GM12878 (cell line): ENCODE results near the gene OR13C4. TPM values are rescaled to one million over a fixed set of nuclear protein-coding genes. Genes with fewer than 3 reads are reported as not detected.

Source experiments
- ATAC-seq: fragments of 200-7000 bp; cut with Tn5 transposase; 3 replicates; pipeline ENCODE4 v1.9.1; 2020; ENCODE audit warnings: mild to moderate bottlenecking, moderate library complexity
- BruUV-seq: library from RNA; stranded (reverse); fragments of 400-500 nt; replicated peaks from 2 replicates; lab custom pipeline; 2021; lab: Mats Ljungman, UMichigan
- CTCF ChIA-PET: fragments of 300-600 bp; sonication (Branson Sonifier 250); formaldehyde crosslinking; extraction: SDS; loops from one replicate; lab custom pipeline; 2021; ENCODE audit warnings: inconsistent platforms; lab: Yijun Ruan, JAX
- POLR2A ChIA-PET: fragments of 350-600 bp; formaldehyde crosslinking; extraction: SDS; loops from one replicate; lab custom pipeline; 2021; ENCODE audit warnings: inconsistent platforms; lab: Charles Lee
- RAD21 ChIA-PET: fragments of 300-600 bp; sonication (Branson Sonifier 250); formaldehyde crosslinking; loops from one replicate; lab custom pipeline; 2023; ENCODE audit warnings: antibody characterized with exemption; ENCODE audit not compliant: unreplicated experiment; lab: Charles Lee
- SMC1A ChIA-PET: fragments of 300-600 bp; sonication (Branson Sonifier 250); formaldehyde crosslinking; loops from one replicate; lab custom pipeline; 2023; ENCODE audit not compliant: unreplicated experiment, uncharacterized antibody; lab: Charles Lee
- DNase-seq: peaks from one replicate; pipeline ENCODE4 v3.0.0-alpha.2; 2011; ENCODE audit warnings: low read depth, low spot score
- FAIRE-seq: peaks from 3 replicates; lab custom pipeline; 2011; peaks lifted over from hg19 to GRCh38; lab: Jason Lieb, UNC
- H2AFZ ChIP-seq: 2 replicates; pipeline ENCODE4 v1.6.0; 2011; ENCODE audit warnings: low read depth, low read length, control low read depth; ENCODE audit not compliant: control insufficient read depth
- H3K27ac ChIP-seq: 2 replicates; pipeline ENCODE4 v1.5.1; 2011; ENCODE audit warnings: control low read depth; ENCODE audit not compliant: control insufficient read depth, insufficient read depth
- H3K27me3 ChIP-seq, 2 experiments: replicated peaks in 1 of 2; 2 replicates each; pipeline versions ENCODE4 v1.6.0 to v1.6.1; 2011; ENCODE audit warnings: low read length in 1 of 2; ENCODE audit not compliant: control insufficient read depth in 2 of 2, insufficient read depth in 2 of 2
- H3K36me3 ChIP-seq, 2 experiments: 2 replicates each; pipeline ENCODE4 v1.5.1; 2011; ENCODE audit warnings: low read length in 1 of 2; ENCODE audit not compliant: control insufficient read depth in 2 of 2, insufficient read depth in 2 of 2
- H3K4me1 ChIP-seq: 2 replicates; pipeline ENCODE4 v1.6.1; 2011; ENCODE audit warnings: mild to moderate bottlenecking, low read length, moderate library complexity, mixed read lengths; ENCODE audit not compliant: control insufficient read depth, insufficient read depth
- H3K4me2 ChIP-seq: 2 replicates; pipeline ENCODE4 v1.6.0; 2011; ENCODE audit warnings: control low read depth; ENCODE audit not compliant: control insufficient read depth, insufficient read depth
- H3K4me3 ChIP-seq: fragments of 200-600 bp; sonication (generic); 2 replicates; pipeline ENCODE4 v1.5.1; 2016
- H3K79me2 ChIP-seq: 2 replicates; pipeline ENCODE4 v1.6.0; 2011; ENCODE audit warnings: low read length; ENCODE audit not compliant: control insufficient read depth, insufficient read depth
- H3K9ac ChIP-seq: 2 replicates; pipeline ENCODE4 v1.8.0; 2011; ENCODE audit warnings: low read length, control low read depth, mixed read lengths; ENCODE audit not compliant: control insufficient read depth, insufficient read depth
- H3K9me3 ChIP-seq: replicated peaks from 3 replicates; pipeline ENCODE4 v1.5.1; 2011; ENCODE audit warnings: mild to moderate bottlenecking, low read length; ENCODE audit not compliant: control insufficient read depth, insufficient read depth
- H4K20me1 ChIP-seq: 2 replicates; pipeline ENCODE4 v1.6.0; 2011; ENCODE audit not compliant: control insufficient read depth, insufficient read depth
- ATF7 ChIP-seq: fragments of 450-650 bp; IDR thresholded peaks from 2 replicates; pipeline ENCODE4 v1.6.1; 2016; ENCODE audit warnings: low read depth, mild to moderate bottlenecking
- BCL11A ChIP-seq: IDR thresholded peaks from 2 replicates; pipeline ENCODE4 v1.6.1; 2011; ENCODE audit warnings: low read depth, low read length
- CBX3 ChIP-seq: fragments of 200-600 bp; sonication (generic); IDR thresholded peaks from 2 replicates; pipeline ENCODE4 v1.6.1; 2016; ENCODE audit warnings: low read depth, borderline replicate concordance
- EED ChIP-seq: sonication (generic); IDR thresholded peaks from 2 replicates; pipeline ENCODE4 v1.6.1; 2016; ENCODE audit warnings: antibody characterized with exemption, low read depth
- EP300 ChIP-seq, 2 experiments: fragments of 150-350 bp in 1 of 2; IDR thresholded peaks; 2 replicates each; pipeline ENCODE4 v1.6.1; 2011 to 2012; ENCODE audit warnings: low read depth in 2 of 2, low read length in 2 of 2, borderline replicate concordance in 1 of 2, improper control_type of control experiment in 1 of 2, inconsistent platforms in 1 of 2; ENCODE audit not compliant: control insufficient read depth in 1 of 2
- JUND ChIP-seq: IDR thresholded peaks from 2 replicates; pipeline ENCODE4 v1.6.1; 2012; ENCODE audit warnings: low read depth, mild to moderate bottlenecking, low read length, improper control_type of control experiment, moderate library complexity
- MYB ChIP-seq: fragments of 150-350 bp; IDR thresholded peaks from 2 replicates; pipeline ENCODE4 v1.6.1; 2014; ENCODE audit warnings: mild to moderate bottlenecking, low read depth, low read length, borderline replicate concordance
- POU2F2 ChIP-seq: IDR thresholded peaks from 3 replicates; pipeline ENCODE4 v1.6.1; 2011; ENCODE audit warnings: low read depth, mild to moderate bottlenecking, low read length, borderline replicate concordance
- RELA ChIP-seq: fragments of 450-650 bp; IDR thresholded peaks from 2 replicates; pipeline ENCODE4 v1.8.0; 2014; ENCODE audit warnings: borderline replicate concordance; ENCODE audit not compliant: partially characterized antibody
- SMAD5 ChIP-seq: IDR thresholded peaks from 2 replicates; pipeline ENCODE4 v1.6.1; 2016; ENCODE audit warnings: antibody characterized with exemption, low read depth
- WGBS: methylation state at CpG from one replicate; pipeline ENCODE4 v1.1.6; 2016; ENCODE audit warnings: low lambda C conversion rate; ENCODE audit not compliant: insufficient replicate concordance, insufficient coverage; ENCODE audit errors: missing lambda C conversion rate; 5-methylcytosine and 5-hydroxymethylcytosine counted together
- in situ Hi-C: fragments of 300-500 bp; cut with MboI; formaldehyde crosslinking; loops from 9 replicates; pipeline ENCODE4 v1.14.3; 2018; ENCODE audit warnings: mixed read lengths
- intact Hi-C: fragments of 100-400 bp; cut with micrococcal nuclease; formaldehyde crosslinking; loops from one replicate; pipeline ENCODE4 v1.14.2; 2022; ENCODE audit not compliant: unreplicated experiment
- polyA plus RNA-seq, 11 experiments: library from polyadenylated mRNA; depleted of rRNA in 4 of 11; unstranded in 6 of 11; stranded (reverse) in 5 of 11; fragments of >200 nt; fragmentation: Nextera tagmentation in 4 of 11; fragmentation: Illumina TruSeq in 1 of 11; extraction: Ambion mirVana in 4 of 11; extraction: Trizol in 1 of 11; gene quantifications; 1 replicate in 1 of 11; 2 replicates in 10 of 11; pipeline versions ENCODE4 v1.2.1 to v1.2.3, GENCODE V29; 2011 to 2016; ENCODE audit warnings: inconsistent platforms in 2 of 11, missing spikeins in 2 of 11, low read depth in 1 of 11
- total RNA-seq, 4 experiments: library from RNA; depleted of rRNA in 3 of 4; stranded (reverse); fragments of >200 nt in 3 of 4; fragmentation: Illumina TruSeq in 1 of 4; extraction: Trizol in 1 of 4; gene quantifications; 2 replicates each; pipeline versions ENCODE4 v1.2.1 to v1.2.3, GENCODE V29; 2013 to 2021
- TF ChIP-seq, protein P1 (sequence below): fragments of 450-650 bp; conservative IDR thresholded peaks from 2 replicates; pipeline ENCODE4 v1.6.1; 2017; ENCODE audit warnings: mild to moderate bottlenecking, moderate library complexity
- TF ChIP-seq, protein P2 (sequence below): fragments of 450-650 bp; IDR thresholded peaks from 2 replicates; pipeline ENCODE4 v1.6.1; 2017; ENCODE audit warnings: borderline replicate concordance
- TF ChIP-seq, protein P3 (sequence below): fragments of 450-650 bp; IDR thresholded peaks from 2 replicates; pipeline ENCODE4 v1.6.1; 2017; ENCODE audit warnings: mild to moderate bottlenecking
- TF ChIP-seq, protein P4 (sequence below): IDR thresholded peaks from 2 replicates; pipeline ENCODE4 v1.6.1; 2011; ENCODE audit warnings: borderline replicate concordance, low read depth, mild to moderate bottlenecking, moderate library complexity, mixed read lengths, low read length; ENCODE audit not compliant: insufficient read depth; ENCODE audit errors: extremely low read length
- TF ChIP-seq, protein P5 (sequence below): IDR thresholded peaks from 2 replicates; pipeline ENCODE4 v1.6.1; 2012; ENCODE audit warnings: low read length, inconsistent platforms
- TF ChIP-seq, protein P6 (sequence below): IDR thresholded peaks from 2 replicates; pipeline ENCODE4 v1.6.1; 2012; ENCODE audit warnings: low read depth, low read length, improper control_type of control experiment

Gene OR13C4
- total and polyA plus RNA-seq, 10 of the 15 experiments (the other 5 are each of a cell fraction or from before 2014, with no cell fraction given), result 0.17 to 0.26 TPM; not detected in 8

DNA sequence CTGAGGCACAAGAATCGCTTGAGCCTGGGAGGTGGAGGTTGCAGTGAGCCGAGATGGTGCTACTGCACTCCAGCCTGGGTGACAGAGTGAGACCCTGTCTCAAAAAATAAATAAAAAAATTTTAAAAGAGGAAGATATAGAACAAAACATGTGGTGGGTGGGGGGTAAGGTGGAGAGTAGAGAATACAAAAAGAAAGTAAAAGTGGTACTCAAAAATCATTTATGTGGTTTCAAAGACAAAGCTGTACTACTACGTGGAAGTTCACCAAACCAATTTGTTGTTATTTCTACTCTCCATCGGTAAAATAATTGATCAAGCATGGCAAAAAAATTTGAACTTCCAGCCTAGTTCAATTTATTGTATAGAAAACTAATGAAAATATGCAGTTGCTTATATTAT is 17.6 kb upstream of the OR13C4 start:
- Histone ChIP-seq H3K4me3 (no peak overlapping the region), H2AFZ (no peak overlapping the region), H3K9ac (no peak overlapping the region), H3K27ac (no peak overlapping the region), H3K27me3 (no peaks in the 10 kb centered on the region), H3K36me3 (no peaks in the 10 kb centered on the region), H4K20me1 (no peaks in the 10 kb centered on the region), H3K9me3 (no peaks in the 10 kb centered on the region), H3K79me2 (no peaks in the 10 kb centered on the region), H3K4me2 (0 out of 2 replicates have a peak overlapping the region, but pooled peaks have one; percentile 9), H3K4me1 (no peaks in the 10 kb centered on the region)
- in situ Hi-C loops (no loop called here), intact Hi-C loops (no loop called here)
- 32% methylated on average over 4 of the region's 4 CpGs for WGBS
- RAD21 ChIA-PET, result interaction anchor here (0.6 to 0.8 kb wide), 2 partner anchors 53 to 61 kb away, joined by 3 read pairs; partner anchors contain the start of gene OR13C2
- BruUV-seq, result no TSS peak
- FAIRE-seq, result no peak
- DNase-seq, result no peak
- SMC1A ChIA-PET, result interaction anchor here (0.6 to 1.9 kb wide), 8 partner anchors 9 to 50 kb away, joined by 3 to 6 read pairs (median 4); no protein-coding TSS in a partner anchor
- peak; percentile 62 for ATAC-seq
- CTCF ChIA-PET, result interaction anchor here (0.6 kb wide), 1 partner anchor 48 kb away, joined by 3 read pairs; no protein-coding TSS in a partner anchor
- POLR2A ChIA-PET, result no interaction called here
- TF ChIP-seq, protein P1, sequence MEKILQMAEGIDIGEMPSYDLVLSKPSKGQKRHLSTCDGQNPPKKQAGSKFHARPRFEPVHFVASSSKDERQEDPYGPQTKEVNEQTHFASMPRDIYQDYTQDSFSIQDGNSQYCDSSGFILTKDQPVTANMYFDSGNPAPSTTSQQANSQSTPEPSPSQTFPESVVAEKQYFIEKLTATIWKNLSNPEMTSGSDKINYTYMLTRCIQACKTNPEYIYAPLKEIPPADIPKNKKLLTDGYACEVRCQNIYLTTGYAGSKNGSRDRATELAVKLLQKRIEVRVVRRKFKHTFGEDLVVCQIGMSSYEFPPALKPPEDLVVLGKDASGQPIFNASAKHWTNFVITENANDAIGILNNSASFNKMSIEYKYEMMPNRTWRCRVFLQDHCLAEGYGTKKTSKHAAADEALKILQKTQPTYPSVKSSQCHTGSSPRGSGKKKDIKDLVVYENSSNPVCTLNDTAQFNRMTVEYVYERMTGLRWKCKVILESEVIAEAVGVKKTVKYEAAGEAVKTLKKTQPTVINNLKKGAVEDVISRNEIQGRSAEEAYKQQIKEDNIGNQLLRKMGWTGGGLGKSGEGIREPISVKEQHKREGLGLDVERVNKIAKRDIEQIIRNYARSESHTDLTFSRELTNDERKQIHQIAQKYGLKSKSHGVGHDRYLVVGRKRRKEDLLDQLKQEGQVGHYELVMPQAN, result no peak
- TF ChIP-seq, protein P2, sequence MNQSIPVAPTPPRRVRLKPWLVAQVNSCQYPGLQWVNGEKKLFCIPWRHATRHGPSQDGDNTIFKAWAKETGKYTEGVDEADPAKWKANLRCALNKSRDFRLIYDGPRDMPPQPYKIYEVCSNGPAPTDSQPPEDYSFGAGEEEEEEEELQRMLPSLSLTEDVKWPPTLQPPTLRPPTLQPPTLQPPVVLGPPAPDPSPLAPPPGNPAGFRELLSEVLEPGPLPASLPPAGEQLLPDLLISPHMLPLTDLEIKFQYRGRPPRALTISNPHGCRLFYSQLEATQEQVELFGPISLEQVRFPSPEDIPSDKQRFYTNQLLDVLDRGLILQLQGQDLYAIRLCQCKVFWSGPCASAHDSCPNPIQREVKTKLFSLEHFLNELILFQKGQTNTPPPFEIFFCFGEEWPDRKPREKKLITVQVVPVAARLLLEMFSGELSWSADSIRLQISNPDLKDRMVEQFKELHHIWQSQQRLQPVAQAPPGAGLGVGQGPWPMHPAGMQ, result no peak
- TF ChIP-seq, protein P3, sequence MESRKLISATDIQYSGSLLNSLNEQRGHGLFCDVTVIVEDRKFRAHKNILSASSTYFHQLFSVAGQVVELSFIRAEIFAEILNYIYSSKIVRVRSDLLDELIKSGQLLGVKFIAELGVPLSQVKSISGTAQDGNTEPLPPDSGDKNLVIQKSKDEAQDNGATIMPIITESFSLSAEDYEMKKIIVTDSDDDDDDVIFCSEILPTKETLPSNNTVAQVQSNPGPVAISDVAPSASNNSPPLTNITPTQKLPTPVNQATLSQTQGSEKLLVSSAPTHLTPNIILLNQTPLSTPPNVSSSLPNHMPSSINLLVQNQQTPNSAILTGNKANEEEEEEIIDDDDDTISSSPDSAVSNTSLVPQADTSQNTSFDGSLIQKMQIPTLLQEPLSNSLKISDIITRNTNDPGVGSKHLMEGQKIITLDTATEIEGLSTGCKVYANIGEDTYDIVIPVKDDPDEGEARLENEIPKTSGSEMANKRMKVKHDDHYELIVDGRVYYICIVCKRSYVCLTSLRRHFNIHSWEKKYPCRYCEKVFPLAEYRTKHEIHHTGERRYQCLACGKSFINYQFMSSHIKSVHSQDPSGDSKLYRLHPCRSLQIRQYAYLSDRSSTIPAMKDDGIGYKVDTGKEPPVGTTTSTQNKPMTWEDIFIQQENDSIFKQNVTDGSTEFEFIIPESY, result no peak
- TF ChIP-seq ATF7, result no peak
- TF ChIP-seq, protein P4, sequence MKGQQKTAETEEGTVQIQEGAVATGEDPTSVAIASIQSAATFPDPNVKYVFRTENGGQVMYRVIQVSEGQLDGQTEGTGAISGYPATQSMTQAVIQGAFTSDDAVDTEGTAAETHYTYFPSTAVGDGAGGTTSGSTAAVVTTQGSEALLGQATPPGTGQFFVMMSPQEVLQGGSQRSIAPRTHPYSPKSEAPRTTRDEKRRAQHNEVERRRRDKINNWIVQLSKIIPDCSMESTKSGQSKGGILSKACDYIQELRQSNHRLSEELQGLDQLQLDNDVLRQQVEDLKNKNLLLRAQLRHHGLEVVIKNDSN, result no peak
- TF ChIP-seq, protein P5, sequence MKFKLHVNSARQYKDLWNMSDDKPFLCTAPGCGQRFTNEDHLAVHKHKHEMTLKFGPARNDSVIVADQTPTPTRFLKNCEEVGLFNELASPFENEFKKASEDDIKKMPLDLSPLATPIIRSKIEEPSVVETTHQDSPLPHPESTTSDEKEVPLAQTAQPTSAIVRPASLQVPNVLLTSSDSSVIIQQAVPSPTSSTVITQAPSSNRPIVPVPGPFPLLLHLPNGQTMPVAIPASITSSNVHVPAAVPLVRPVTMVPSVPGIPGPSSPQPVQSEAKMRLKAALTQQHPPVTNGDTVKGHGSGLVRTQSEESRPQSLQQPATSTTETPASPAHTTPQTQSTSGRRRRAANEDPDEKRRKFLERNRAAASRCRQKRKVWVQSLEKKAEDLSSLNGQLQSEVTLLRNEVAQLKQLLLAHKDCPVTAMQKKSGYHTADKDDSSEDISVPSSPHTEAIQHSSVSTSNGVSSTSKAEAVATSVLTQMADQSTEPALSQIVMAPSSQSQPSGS, result no peak
- no peak for TF ChIP-seq JUND
- TF ChIP-seq EED, result no peak
- no peak for TF ChIP-seq RELA
- no peak for TF ChIP-seq MYB
- TF ChIP-seq, protein P6, sequence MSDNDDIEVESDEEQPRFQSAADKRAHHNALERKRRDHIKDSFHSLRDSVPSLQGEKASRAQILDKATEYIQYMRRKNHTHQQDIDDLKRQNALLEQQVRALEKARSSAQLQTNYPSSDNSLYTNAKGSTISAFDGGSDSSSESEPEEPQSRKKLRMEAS, result no peak
- no peak for TF ChIP-seq CBX3
- TF ChIP-seq BCL11A, result no peak
- TF ChIP-seq SMAD5, result no peak
- TF ChIP-seq EP300 (IDR thresholded peaks at IDR 0.05; ENCODE audit: borderline replicate concordance in 1 of 2, control insufficient read depth in 1 of 2, low read depth in 2 of 2, low read length in 2 of 2), result no peak
- no peak for TF ChIP-seq POU2F2
